Midbrain (tissue), 1 donor: Measurements from ENCODE around the gene USP17L20.
"Not testable (repeated sequence)": the region's sequence is repeated elsewhere in the genome, so short reads cannot be mapped to it uniquely, and the experiment has no call there.

ENCODE experiments used
- DNase-seq: peaks from one replicate; lab custom pipeline; 2025; lab: John Stamatoyannopoulos, UW

Gene USP17L20, protein sequence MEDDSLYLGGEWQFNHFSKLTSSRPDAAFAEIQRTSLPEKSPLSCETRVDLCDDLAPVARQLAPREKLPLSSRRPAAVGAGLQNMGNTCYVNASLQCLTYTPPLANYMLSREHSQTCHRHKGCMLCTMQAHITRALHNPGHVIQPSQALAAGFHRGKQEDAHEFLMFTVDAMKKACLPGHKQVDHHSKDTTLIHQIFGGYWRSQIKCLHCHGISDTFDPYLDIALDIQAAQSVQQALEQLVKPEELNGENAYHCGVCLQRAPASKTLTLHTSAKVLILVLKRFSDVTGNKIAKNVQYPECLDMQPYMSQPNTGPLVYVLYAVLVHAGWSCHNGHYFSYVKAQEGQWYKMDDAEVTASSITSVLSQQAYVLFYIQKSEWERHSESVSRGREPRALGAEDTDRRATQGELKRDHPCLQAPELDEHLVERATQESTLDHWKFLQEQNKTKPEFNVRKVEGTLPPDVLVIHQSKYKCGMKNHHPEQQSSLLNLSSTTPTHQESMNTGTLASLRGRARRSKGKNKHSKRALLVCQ

DNA sequence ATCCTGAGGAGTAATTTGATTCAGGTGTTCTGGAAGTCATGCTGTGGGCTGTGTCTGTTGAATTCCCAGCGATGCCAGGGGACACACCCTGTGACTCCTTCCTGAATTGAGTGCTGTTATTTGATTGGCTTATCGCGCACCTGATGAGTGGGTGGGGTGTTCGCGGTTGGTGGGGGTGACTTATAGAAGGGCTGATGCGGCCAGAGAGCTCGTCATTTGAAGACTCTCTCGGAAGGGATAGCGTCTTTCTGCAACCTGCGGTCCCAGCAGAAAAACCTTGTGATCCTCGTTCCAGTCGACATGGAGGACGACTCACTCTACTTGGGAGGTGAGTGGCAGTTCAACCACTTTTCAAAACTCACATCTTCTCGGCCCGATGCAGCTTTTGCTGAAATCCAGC lies at the start of gene USP17L20:
TSS of gene USP17L20 (plus strand) at position 301 of the 400 bp plus-strand sequence. CDS start at position 301, 0 bp downstream.
- not testable (repeated sequence) for DNase-seq

DNA sequence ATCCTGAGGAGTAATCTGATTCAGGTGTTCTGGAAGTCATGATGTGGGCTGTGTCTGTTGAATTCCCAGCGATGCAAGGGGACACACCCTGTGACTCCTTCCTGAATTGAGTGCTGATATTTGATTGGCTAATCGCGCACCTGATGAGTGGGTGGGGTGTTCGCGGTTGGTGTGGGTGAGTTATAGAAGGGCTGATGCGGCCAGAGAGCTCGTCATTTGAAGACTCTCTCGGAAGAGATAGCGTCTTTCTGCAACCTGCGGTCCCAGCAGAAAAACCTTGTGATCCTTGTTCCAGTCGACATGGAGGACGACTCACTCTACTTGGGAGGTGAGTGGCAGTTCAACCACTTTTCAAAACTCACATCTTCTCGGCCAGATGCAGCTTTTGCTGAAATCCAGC lies 47.6 kb upstream of the USP17L20 start, which contains the start of gene USP17L10:
TSS of gene USP17L10 (plus strand) at position 301 of the 400 bp plus-strand sequence. CDS start at position 301, 0 bp downstream.
- not testable (repeated sequence) for DNase-seq

DNA sequence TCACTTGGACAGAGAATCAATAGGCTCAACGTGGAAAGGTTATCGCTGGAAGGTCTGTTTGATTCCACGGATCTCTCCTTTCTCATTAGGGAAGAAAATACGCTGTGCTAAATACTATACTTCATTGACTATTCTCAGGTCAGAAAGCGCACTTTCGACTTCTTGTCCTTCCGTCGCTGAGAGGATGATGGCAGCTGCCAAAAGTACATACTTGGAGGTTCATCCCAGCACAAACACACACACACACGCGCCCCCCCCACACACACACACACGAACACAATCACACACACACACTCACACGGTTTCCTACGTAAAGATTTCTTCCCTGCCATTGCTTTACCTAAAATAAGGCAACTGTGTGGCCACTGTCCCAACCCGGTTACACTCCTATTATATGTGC lies 43.2 kb upstream of the USP17L20 start:
- DNase-seq, result not testable (repeated sequence)

DNA sequence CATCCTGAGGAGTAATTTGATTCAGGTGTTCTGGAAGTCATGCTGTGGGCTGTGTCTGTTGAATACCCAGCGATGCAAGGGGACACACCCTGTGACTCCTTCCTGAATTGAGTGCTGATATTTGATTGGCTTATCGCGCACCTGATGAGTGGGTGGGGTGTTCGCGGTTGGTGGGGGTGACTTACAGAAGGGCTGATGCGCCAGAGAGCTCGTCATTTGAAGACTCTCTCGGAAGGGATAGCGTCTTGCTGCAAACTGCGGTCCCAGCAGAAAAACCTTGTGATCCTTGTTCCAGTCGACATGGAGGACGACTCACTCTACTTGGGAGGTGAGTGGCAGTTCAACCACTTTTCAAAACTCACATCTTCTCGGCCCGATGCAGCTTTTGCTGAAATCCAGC lies 42.8 kb upstream of the USP17L20 start, which contains the start of gene USP17L11:
TSS of gene USP17L11 (plus strand) at position 301 of the 400 bp plus-strand sequence. CDS start at position 301, 0 bp downstream.
- DNase-seq, result not testable (repeated sequence)

DNA sequence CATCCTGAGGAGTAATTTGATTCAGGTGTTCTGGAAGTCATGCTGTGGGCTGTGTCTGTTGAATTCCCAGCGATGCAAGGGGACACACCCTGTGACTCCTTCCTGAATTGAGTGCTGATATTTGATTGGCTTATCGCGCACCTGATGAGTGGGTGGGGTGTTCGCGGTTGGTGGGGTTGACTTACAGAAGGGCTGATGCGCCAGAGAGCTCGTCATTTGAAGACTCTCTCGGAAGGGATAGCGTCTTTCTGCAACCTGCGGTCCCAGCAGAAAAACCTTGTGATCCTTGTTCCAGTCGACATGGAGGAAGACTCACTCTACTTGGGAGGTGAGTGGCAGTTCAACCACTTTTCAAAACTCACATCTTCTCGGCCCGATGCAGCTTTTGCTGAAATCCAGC lies 38.1 kb upstream of the USP17L20 start, which contains the start of gene USP17L12:
TSS of gene USP17L12 (plus strand) at position 301 of the 400 bp plus-strand sequence. CDS start at position 301, 0 bp downstream.
- DNase-seq, result not testable (repeated sequence)

DNA sequence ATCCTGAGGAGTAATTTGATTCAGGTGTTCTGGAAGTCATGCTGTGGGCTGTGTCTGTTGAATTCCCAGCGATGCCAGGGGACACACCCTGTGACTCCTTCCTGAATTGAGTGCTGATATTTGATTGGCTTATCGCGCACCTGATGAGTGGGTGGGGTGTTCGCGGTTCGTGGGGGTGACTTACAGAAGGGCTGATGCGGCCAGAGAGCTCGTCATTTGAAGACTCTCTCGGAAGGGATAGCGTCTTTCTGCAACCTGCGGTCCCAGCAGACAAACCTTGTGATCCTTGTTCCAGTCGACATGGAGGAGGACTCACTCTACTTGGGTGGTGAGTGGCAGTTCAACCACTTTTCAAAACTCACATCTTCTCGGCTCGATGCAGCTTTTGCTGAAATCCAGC lies 33.3 kb upstream of the USP17L20 start, which contains the start of gene USP17L13:
TSS of gene USP17L13 (plus strand) at position 301 of the 400 bp plus-strand sequence. CDS start at position 301, 0 bp downstream.
- DNase-seq, result not testable (repeated sequence)

DNA sequence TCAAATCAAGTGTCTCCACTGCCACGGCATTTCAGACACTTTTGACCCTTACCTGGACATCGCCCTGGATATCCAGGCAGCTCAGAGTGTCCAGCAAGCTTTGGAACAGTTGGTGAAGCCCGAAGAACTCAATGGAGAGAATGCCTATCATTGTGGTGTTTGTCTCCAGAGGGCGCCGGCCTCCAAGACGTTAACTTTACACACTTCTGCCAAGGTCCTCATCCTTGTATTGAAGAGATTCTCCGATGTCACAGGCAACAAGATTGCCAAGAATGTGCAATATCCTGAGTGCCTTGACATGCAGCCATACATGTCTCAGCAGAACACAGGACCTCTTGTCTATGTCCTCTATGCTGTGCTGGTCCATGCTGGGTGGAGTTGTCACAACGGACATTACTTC lies 27.7 kb upstream of the USP17L20 start:
- DNase-seq, result not testable (repeated sequence)

DNA sequence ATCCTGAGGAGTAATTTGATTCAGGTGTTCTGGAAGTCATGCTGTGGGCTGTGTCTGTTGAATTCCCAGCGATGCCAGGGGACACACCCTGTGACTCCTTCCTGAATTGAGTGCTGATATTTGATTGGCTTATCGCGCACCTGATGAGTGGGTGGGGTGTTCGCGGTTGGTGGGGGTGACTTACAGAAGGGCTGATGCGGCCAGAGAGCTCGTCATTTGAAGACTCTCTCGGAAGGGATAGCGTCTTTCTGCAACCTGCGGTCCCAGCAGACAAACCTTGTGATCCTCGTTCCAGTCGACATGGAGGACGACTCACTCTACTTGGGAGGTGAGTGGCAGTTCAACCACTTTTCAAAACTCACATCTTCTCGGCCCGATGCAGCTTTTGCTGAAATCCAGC lies 23.8 kb upstream of the USP17L20 start, which contains the start of gene USP17L15:
TSS of gene USP17L15 (plus strand) at position 301 of the 400 bp plus-strand sequence. CDS start at position 301, 0 bp downstream.
- DNase-seq, result not testable (repeated sequence)

DNA sequence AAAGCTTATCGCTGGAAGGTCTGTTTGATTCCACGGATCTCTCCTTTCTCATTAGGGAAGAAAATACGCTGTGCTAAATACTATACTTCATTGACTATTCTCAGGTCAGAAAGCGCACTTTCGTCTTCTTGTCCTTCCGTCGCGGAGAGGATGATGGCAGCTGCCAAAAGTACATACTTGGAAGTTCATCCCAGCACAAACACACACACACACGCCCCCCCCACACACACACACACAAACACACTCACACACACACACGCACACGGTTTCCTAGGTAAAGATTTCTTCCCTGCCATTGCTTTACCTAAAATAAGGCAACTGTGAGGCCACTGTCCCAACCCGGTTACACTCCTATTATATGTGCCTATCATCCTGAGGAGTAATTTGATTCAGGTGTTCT lies 19.5 kb upstream of the USP17L20 start:
- DNase-seq, result not testable (repeated sequence)

DNA sequence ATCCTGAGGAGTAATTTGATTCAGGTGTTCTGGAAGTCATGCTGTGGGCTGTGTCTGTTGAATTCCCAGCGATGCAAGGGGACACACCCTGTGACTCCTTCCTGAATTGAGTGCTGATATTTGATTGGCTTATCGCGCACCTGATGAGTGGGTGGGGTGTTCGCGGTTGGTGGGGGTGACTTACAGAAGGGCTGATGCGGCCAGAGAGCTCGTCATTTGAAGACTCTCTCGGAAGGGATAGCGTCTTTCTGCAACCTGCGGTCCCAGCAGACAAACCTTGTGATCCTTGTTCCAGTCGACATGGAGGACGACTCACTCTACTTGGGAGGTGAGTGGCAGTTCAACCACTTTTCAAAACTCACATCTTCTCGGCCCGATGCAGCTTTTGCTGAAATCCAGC lies 14.3 kb upstream of the USP17L20 start, which contains the start of gene USP17L17:
TSS of gene USP17L17 (plus strand) at position 301 of the 400 bp plus-strand sequence. CDS start at position 301, 0 bp downstream.
- DNase-seq, result not testable (repeated sequence)

DNA sequence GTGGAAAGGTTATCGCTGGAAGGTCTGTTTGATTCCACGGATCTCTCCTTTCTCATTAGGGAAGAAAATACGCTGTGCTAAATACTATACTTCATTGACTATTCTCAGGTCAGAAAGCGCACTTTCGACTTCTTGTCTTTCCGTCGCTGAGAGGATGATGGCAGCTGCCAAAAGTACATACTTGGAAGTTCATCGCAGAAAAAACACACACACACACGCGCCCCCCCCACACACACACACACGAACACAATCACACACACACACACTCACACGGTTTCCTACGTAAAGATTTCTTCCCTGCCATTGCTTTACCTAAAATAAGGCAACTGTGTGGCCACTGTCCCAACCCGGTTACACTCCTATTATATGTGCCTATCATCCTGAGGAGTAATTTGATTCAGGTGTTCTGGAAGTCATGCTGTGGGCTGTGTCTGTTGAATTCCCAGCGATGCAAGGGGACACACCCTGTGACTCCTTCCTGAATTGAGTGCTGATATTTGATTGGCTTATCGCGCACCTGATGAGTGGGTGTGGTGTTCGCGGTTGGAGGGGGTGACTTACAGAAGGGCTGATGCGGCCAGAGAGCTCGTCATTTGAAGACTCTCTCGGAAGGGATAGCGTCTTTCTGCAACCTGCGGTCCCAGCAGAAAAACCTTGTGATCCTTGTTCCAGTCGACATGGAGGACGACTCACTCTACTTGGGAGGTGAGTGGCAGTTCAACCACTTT lies 9.8 kb upstream of the USP17L20 start, which contains the start of gene USP17L18:
TSS of gene USP17L18 (plus strand) at position 678 of the 728 bp plus-strand sequence. CDS start at position 678, 0 bp downstream.
- DNase-seq, result not testable (repeated sequence)

DNA sequence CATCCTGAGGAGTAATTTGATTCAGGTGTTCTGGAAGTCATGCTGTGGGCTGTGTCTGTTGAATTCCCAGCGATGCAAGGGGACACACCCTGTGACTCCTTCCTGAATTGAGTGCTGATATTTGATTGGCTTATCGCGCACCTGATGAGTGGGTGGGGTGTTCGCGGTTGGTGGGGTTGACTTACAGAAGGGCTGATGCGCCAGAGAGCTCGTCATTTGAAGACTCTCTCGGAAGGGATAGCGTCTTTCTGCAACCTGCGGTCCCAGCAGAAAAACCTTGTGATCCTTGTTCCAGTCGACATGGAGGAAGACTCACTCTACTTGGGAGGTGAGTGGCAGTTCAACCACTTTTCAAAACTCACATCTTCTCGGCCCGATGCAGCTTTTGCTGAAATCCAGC lies 4.8 kb upstream of the USP17L20 start, which contains the start of gene USP17L19:
TSS of gene USP17L19 (plus strand) at position 301 of the 400 bp plus-strand sequence. CDS start at position 301, 0 bp downstream.
- not testable (repeated sequence) for DNase-seq

DNA sequence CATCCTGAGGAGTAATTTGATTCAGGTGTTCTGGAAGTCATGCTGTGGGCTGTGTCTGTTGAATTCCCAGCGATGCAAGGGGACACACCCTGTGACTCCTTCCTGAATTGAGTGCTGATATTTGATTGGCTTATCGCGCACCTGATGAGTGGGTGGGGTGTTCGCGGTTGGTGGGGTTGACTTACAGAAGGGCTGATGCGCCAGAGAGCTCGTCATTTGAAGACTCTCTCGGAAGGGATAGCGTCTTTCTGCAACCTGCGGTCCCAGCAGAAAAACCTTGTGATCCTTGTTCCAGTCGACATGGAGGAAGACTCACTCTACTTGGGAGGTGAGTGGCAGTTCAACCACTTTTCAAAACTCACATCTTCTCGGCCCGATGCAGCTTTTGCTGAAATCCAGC lies 4.6 kb downstream of the USP17L20 start, which contains the start of gene USP17L21:
TSS of gene USP17L21 (plus strand) at position 301 of the 400 bp plus-strand sequence. CDS start at position 301, 0 bp downstream.
- DNase-seq, result not testable (repeated sequence)

DNA sequence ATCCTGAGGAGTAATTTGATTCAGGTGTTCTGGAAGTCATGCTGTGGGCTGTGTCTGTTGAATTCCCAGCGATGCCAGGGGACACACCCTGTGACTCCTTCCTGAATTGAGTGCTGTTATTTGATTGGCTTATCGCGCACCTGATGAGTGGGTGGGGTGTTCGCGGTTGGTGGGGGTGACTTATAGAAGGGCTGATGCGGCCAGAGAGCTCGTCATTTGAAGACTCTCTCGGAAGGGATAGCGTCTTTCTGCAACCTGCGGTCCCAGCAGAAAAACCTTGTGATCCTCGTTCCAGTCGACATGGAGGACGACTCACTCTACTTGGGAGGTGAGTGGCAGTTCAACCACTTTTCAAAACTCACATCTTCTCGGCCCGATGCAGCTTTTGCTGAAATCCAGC lies 9.4 kb downstream of the USP17L20 start, which contains the start of gene USP17L22:
TSS of gene USP17L22 (plus strand) at position 301 of the 400 bp plus-strand sequence. CDS start at position 301, 0 bp downstream.
- DNase-seq, result not testable (repeated sequence)

DNA sequence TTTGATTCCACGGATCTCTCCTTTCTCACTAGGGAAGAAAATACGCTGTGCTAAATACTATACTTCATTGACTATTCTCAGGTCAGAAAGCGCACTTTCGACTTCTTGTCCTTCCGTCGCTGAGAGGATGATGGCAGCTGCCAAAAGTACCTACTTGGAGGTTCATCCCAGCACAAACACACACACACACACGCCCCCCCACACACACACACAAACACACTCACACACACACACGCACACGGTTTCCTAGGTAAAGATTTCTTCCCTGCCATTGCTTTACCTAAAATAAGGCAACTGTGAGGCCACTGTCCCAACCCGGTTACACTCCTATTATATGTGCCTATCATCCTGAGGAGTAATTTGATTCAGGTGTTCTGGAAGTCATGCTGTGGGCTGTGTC lies 13.8 kb downstream of the USP17L20 start:
- not testable (repeated sequence) for DNase-seq
